Activated CD4-positive, alpha-beta T cell treated with anti-CD3 and anti-CD28 coated beads, Interleukin-2, amount 50 U/mL, for 48 hours (primary cell): ENCODE results near the gene STARD10.
"Not testable (repeated sequence)": the region's sequence is repeated elsewhere in the genome, so short reads cannot be mapped to it uniquely, and the experiment has no call there.

ENCODE experiments used
- DNase-seq, 2 experiments: peaks; one replicate each; pipeline ENCODE4 v3.0.0-alpha.2; 2020

STARD10 gene

GRCh38 chr11:72806378-72806777 lies 12.5 kb upstream of the STARD10 start:
- not testable (repeated sequence) for DNase-seq

- no peak for DNase-seq
Measured at GRCh38 chr11:72805216-72805615, 11.4 kb upstream of the STARD10 start.

GRCh38 chr11:72802822-72803221 lies 9.0 kb upstream of the STARD10 start:
- no peak for DNase-seq

DNA sequence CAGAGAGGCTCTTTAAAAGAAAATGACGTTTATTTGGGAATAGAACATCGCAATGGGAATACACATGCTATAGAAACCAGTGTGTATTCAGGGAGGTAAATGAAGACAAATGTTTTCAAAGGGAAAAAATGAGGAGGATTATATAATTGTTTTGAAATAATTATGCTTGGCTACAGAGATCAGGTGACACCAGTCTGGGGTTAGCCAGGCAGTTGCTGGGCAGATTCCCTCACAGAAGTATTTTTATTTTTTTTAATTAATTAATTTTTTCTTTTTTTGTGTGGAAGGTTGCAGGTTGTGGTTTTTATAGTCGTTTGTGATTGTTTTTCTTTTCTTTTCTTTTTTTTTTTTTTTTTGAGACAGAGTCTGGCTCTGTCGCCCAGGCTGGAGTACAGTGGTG lies 5.6 kb upstream of the STARD10 start:
- DNase-seq: no peak

- DNase-seq: no peak
Measured at GRCh38 chr11:72798361-72798760, 4.5 kb upstream of the STARD10 start.

GRCh38 chr11:72793076-72793424 lies 797 bp downstream of the STARD10 start:
- DNase-seq: no peak

DNA sequence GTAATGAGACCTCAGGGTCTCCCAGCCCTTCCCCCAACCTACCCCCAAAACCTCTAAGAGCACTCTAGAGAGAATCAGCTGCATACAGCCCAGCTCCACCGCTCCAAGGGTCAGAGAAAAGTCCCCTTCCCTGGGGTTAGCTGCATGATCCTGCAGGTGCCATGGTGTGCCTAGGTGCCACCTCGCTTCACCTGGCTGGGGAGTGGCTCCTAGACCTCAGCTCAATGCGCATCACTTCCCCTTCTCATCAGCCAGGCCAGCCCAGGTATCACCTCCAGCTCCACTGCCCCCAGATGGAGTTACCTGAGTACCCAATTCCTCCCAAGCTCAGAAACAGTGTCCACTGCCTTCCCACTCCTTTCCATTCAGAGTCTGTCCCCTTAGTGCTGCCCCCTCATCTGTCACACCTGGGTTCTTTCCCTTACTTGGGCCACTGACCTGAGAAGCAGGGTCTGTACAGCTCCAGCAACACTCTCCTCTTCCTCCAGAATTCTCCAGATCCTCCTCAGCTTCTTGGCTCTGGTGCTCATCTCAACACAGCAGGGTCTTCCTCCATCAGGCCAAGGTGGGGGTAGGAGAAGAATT lies 1.3 kb downstream of the STARD10 start:
- no peak for DNase-seq

GRCh38 chr11:72791228-72791627 lies 2.6 kb downstream of the STARD10 start:
- DNase-seq: not testable (repeated sequence)

- no peak for DNase-seq
Measured at GRCh38 chr11:72789493-72790131, 4.2 kb downstream of the STARD10 start.

- DNase-seq: no peak
Measured at GRCh38 chr11:72788241-72788640, 5.6 kb downstream of the STARD10 start.

- DNase-seq: no peak
Measured at GRCh38 chr11:72787216-72788104, 6.4 kb downstream of the STARD10 start.

DNA sequence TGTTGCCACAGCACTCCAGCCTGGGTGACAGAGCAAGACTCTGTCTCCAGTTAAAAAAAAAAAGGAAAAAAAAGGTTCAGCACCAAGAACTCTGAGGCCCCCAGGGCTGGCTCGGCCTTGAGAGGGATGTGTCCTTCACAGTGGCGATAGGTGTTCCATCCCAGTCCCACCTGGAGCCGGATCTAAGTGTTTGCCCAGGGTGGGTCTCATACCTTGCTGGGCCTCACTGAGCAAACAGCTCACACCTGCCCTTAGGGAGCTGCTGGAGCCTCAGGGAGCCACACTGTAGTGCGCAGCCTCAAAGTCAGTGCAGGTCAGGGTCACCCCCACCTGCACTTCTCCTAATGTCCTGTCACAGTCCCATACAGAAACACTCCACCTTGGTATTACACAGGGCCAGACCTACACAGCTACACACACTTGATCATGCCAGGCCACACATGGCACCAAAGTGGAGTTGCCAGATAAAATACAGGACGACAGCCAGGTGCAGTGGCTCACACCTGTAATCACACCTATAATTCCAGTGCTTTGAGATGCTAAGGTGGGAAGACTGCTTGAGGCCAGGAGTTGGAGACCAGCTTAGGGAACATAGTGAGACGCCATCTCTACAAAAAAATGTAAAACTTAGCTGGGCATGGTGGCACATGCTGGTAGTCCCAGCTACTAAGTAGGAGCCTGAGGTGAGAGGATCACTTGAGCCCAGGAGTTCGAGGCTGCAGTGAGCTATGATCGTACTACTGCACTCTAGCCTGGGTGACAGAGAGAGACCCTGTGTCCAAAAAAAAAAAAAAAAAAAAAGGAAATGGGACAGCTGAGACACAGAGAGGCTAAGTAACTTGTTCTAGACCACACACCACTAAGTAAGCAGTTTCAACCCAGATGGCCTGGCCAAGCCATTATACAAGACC lies 7.3 kb downstream of the STARD10 start:
- no peak for DNase-seq

DNA sequence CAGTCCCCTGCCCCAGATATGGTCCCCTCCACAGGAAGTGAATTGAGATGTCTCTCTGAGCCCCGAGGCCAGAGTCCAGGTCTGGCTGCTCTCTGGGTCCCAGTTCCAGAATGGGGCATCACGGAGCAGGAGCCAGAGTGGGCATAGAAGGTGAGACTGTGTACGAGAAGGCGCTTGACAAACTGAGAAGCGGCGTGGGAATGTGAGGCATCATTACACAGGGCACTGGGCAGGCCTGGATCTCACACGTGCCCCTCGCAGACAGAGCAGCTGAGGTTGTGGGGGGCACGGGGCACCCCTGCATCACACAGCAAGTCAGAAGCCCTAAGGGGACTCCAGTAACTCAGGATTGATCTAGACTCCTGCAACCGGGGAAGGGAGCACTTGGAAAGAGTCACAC lies 9.2 kb downstream of the STARD10 start:
- no peak for DNase-seq

DNA sequence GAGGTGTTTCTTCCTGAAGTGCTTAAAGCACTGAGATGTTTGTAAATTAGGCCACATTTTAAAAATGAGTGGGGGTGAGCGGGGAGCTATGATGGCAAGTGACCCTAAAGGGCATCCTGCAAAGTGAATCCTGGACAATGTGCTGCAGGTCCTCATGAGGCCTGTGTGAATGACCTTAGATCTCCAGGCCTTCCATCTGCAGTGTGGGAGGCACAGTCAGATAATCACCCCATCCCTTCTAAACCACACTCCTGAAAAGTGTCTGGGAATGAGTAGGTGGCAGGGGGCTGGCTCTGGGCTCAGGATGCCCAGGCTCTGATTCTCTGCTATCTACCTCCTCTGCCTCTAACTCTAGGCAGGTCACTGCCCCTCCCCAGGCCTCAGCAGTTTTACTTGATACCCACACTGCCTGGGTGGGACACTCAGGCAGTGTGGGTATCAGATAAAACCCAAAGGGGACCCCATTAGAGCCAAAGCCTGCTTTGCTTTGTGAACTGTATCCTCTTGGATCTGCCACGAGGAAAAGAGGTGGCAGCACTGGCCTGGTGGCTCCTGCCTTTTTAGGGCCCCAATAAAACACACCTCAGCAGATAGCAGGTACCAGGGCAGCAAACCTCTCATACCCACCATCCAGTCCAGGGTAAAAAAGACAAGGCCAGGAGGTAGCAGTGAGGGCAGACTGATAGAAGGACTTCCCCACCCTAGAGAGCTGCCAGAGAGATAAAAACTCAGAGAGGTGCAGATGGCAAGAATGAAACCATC lies 10.5 kb downstream of the STARD10 start:
- no peak for DNase-seq

GRCh38 chr11:72782081-72782920 lies 11.5 kb downstream of the STARD10 start:
- no peak for DNase-seq

DNA sequence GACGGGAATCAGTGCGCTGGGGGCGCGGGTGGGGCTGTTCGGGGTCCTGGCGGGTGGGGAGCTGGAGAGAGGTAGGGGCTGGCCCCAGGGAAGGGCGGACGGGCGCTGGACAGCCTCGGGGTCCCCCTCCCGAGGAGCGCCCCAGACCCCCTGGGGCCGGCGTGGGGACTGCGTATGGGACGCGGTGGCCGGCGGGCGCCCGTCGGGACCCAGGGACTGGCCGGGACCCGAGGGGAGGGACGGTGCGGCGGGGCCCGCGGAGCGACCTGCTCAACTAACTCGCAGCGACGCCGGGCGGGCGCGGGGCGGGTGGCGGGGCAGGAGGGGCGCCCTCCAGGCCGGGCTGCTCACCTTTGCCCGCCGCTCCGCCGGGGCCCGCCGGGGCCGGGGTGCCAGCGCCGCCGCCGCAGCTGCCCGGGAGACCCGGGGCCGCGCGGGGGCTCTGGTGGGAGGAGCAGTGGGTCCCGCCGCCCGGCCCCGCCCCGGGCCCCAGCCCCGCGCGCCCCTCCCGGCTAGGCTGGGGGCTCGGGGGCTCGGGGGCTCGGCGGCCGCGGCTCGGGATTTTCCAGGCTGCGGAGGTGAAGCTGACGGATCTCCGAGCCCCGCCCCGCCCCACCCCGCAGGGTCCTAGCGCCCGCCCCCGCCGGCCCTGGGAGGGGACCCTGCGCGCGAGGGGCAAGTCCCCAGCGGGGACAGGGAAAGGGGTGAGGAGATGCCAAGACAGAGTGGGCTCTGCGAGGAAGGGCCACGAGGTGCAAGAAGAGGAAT lies 12.3 kb downstream of the STARD10 start:
- DNase-seq: peak; percentile 44 to 52

DNA sequence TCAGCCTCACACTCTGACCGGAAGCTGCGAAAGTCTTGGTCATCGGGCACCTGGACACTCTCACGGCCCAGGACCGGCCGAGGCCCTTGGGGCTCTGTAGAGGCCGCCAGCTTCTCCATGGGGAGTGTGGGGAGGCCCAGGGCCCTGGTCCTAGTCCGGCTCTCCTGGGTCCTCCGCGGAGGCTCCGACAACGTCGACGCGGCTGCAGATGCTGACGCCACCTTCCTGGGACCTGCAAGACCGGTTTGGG lies 12.9 kb downstream of the STARD10 start:
- no peak for DNase-seq

DNA sequence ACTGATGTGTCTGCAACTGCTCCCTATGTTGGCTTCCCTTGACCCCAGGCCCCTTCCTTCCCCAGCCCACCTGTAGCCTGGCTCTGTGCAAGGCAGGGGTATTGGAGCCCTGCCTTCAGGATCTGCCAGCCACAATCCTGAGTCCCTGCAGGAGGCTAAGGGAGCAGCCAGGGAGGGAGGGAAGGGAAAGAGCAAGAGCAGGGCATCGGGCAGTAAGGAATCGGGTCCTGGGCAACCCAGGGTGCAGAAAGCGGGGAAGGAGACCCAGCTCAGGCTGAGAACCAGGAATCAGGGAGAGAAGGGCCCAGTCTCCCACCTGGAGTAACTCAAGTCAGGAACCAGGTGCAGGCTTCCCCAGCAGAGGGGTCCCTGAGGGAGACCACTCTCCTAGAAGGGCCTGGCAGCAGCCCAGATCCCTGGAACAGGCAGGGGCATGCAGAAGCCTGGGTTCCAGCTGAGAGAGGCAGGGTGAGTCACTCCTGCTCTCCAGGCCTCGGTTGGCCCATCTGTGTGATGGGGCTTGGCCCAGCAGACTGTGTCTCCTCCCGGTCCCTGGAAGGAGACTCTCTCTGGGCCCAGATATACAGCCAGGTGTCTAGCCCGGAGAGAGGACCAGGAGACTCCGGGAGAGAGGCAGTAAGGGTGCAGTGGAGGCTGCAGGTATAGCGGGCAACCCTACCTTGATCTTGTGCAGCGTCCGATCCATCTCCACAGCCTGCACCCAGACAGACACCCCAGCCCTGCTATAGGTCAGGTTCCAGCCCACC lies 13.4 kb downstream of the STARD10 start:
- DNase-seq: no peak

GRCh38 chr11:72779495-72780128 lies 14.2 kb downstream of the STARD10 start:
- DNase-seq: no peak
